ENCODE measurements around the gene CCDC106.

Gene CCDC106

DNA sequence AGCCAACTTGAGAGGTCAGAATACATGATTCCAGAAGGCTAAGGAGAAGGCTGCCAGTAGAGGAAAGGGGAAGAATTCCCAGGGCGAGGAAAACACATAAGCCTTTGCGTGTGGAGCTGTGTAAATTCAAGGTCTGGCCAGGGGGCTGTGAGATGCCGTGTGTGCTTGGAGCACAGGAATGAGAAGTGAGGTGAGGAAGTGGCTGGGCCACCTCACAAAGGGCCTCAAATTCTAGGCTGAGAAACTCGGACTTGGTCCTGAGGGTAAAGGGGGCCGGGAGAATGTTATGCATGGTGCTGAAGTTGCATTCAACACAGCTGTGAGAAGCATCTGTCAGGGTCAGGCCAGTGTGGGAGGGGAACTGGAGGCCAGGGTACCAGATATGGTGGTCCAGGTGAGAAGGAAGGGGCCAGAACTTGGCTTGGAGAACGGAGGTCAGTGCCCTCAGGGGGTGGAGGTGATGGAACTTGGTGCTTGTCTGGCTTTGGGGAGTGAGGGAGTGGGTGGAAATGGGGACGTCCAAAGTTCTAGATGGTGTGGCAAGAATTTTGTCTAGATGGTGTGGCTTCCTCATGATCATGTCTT, 12.1 kb upstream of the CCDC106 start:
- DNase-seq (ENCODE audit: low read depth, low spot score) = no peak

DNA sequence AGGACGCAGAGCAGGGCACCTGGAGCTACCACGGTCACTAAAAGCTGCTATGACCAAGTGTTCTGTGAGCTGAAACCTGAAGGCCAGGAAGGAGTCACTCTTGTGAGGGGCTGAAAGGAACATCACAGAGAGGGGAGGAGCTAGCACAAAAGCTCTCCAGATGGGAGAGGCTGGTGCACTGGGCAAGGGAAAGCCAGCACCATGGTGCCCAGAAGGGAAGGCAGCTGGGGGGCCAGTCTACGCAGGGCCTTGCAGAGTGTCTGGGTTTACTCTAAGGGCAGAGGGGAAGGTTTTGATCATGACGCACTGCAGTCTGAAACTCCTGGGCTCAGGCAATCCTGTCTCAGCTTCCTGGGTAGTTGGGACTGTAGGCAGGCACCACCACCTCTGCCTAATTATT, 11.3 kb upstream of the CCDC106 start:
- DNase-seq (ENCODE audit: low read depth, low spot score) = no peak

DNA sequence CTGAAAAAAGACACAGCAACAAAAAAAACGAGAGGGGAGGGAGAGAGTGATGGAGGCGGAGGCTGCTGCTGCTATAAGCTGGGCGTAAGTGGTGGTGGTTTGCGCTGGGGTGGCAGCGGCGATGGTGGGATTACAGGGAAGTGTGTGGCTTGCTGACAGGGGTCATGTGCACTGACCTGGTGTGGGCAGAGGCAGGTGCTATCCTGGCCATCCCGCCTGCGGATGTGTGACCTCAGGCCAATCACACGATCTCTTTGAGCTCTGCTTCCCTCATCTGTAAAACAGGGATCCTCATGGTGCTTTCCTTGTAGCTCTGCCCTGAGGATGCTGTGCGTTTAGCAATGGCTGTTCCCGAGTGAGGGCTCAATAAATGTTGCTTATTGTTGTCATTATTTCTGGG, 10.5 kb upstream of the CCDC106 start:
- DNase-seq (ENCODE audit: low read depth, low spot score) = no peak

DNA sequence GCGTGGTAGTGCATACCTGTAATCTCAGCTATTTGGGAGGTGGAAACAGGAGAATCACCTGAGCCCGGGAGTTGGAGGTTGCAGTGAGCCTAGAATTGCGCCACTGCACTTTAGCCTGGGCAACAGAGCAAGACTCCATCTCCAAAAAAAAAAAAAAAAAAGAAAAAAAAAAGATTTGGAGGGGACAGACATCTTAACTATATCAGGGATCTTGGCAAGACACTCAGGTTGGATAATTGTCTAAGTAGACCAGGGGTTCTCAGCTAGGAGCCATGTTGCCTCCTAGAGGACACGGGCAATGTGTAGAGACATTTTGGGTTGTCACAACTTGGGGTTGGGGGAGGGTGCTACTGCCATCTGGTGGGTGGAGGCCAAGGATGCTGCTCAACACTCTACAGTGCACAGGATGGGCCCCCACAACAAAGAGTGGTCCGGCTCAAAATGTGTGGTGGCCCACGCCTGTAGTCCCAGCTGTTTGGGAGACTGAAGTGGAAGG, 9.1 kb upstream of the CCDC106 start:
- no peak for DNase-seq (ENCODE audit: low read depth, low spot score)

DNA sequence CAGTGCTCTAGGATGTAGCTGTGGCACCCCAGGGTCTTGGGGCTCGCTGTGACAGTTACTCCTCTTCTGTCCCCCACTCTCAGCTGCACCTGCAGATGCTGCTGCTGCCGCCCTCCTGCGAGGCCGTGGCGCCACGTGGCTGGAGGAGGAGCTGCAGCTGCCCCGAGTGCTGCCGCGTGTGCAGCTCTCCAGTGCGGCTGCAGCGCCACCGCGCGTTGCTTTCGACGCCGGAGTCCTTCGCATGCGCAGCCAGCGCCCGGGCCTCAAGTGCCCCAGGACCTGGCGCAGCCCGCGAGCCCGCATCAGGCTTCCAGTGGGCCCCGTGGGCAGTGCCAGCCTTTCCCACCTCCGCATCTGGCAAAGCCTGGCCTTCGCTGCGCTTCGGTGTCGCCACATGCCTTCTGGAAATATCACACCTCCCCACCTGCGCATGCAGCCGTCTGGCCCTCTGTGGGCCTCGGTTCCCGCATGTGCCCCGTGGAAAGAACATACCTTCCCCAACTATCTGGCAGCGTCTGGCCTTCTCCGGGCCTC, 7.9 kb upstream of the CCDC106 start:
- DNase-seq (ENCODE audit: low read depth, low spot score) = no peak

DNA sequence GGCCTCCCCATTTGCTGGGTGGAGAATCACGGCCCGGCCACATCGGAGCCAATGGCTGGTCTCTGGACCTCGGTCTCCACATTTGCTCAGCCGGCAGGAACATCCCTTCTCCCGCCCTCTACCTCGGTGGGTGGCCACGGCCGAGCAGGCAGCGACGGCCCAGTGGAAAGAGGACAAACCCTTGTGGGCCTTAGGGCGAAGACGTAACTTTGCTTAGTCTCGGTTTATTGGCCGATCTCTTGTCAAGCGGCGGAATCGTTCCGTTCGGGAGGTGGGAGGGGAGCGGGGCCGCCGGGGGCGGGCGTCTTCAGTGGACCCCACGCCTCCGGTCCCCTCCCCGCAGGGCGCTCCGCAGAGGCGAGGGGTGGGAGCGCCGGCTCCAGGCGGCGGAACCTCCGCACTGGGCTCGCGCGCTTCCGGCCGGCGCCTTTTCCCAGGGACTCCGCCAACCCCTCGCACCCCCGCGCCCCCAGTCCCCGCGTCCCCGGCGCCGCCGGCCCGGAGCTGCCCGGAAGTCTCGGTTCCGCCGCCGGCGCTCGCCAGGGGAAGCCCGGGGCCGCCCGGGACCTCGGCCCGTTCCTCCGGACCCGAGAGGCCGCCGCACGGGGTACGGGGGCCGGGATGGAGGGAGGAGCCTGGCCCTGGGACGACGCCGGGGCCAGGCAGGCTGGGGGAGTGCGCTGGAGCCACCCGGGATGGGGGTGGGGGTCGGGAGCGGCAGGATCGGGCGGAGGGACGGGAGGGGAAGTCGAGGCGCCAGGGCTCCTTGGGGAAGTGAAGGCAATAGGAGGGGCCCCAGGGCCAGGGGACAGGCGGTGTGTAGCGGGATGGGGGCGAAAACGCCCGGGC, 7.2 kb upstream of the CCDC106 start, which contains the start of gene ZNF580:
Gene ZNF580 (plus strand): TSS at position 426 of the 849 bp plus-strand sequence. CDS start 1,507 bp downstream, outside the sequence.
- no peak for DNase-seq (ENCODE audit: low read depth, low spot score)

DNA sequence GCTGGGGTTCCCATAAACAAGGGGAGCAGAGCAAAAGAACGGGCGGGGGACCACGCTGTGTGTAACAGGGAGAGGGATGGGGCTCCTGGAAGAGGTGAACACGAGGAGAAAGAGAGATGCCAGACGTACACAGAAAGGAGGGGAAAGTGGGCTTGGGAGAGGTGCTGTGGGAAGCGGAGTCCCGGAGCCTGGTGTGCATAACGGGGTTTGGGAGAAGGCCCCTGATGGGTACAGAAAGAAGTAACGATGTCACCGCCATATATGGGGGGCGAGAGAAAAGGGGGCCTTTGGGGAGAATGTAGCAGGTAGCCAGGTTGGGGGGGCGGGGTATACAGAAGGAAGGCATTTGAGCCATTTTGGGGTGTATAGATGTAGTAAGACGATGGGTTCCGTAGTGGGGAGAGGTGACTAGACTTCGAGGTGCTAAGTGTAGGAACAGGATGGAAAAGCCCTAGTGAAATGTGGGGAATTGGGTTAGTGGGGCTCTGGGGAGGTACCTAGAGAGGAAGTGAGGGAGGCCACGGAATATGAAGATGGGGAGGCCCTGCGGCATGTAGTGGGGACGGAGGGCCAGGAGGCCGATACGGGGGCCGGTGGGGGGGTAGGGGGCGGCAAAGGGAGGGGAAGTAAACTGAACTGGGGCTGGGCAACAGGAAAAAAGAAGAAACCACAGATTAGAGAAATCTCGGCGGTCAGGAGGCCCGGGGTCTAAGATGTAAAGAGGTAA, 6.4 kb upstream of the CCDC106 start:
- DNase-seq (ENCODE audit: low read depth, low spot score) = no peak

DNA sequence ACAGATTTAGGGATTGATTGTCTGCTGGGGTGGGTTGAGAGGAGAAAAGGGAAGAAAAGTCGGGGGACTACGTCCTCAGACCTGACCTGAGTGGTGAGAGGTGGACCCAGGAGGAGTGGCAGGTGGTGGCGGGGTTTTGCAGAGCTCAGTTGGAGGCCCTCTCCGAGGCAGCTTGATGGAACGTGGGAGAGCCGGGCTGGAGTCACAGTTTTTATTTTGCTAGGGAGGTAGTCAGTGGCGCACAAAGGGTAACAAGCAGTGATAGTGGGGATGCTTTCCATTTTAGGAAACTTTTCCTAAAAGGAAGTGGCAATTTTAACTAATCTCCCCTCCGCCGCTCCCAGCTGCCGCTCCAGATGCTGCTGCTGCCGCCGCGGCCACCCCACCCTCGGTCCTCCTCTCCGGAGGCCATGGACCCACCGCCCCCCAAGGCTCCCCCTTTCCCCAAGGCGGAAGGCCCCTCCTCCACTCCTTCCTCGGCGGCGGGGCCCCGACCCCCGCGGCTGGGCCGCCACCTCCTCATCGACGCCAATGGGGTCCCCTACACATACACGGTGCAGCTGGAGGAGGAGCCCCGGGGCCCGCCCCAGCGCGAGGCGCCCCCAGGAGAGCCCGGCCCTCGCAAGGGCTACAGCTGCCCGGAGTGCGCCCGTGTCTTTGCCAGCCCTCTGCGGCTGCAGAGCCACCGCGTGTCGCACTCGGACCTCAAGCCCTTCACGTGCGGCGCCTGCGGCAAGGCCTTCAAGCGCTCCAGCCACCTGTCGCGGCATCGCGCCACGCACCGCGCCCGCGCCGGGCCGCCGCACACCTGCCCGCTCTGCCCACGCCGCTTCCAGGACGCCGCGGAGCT, 5.6 kb upstream of the CCDC106 start:
- DNase-seq (ENCODE audit: low read depth, low spot score) = no peak

DNA sequence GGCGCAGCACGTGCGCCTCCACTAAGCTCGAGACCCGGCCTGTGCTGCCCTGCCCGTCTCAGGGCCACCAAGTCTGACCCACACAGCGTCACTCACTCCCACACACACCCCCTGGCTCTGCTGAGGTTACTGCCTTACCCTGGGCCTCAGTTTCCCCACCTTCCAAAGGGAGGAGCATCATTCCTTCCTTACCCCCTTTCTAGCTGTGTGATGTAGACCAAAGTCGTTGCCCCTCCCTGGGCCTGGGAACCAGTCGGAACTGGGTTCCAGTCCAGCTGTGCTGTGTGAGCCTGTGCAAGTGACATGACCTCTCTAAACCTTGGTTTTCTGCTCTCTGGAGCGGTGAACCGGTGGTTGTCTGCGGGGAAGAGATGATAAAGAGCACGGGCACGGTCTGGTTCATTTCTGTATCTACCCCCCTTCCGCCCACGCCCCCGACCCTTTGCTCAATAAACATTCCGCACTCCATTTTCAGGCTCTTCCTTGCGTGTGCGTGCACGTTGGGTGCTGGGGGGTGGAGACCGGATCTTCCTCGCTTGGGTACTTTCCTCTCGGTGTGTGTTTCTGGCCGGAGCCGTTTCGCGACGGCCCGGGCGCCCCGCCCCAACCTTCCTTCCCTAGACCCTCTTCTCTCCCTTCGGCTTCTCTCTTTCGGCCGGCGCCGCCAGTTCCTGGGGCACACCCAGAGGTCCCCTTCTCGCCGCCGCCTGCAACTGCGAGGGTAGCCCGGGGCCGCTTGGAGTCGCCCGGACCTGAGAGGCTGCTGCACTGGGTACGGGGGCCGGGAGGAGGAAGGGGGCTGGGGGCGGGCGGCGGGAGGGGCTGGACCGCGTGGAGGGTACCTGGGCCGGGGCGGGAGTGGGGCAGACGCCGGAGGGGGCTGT, 4.8 kb upstream of the CCDC106 start, which contains the start of gene ZNF581:
Gene ZNF581 (plus strand): TSS at position 647 of the 884 bp plus-strand sequence. CDS start 923 bp downstream, outside the sequence.
- DNase-seq (ENCODE audit: low read depth, low spot score) = no peak

DNA sequence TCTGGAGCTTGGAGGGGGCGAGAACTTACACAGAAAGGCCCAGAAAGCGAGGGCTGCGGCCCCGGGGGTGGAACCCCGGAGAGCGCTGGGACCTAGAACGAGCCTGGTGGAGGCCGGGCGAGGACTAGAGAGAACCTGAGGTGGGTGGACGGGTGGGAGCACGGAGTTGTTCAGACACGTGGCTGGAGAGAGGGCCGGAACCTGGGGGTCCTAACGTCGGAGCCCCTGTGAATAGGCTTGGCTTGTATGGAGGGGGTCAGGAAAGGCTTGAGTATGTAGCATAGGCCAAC, 4.2 kb upstream of the CCDC106 start:
- no peak for DNase-seq (ENCODE audit: low read depth, low spot score)

DNA sequence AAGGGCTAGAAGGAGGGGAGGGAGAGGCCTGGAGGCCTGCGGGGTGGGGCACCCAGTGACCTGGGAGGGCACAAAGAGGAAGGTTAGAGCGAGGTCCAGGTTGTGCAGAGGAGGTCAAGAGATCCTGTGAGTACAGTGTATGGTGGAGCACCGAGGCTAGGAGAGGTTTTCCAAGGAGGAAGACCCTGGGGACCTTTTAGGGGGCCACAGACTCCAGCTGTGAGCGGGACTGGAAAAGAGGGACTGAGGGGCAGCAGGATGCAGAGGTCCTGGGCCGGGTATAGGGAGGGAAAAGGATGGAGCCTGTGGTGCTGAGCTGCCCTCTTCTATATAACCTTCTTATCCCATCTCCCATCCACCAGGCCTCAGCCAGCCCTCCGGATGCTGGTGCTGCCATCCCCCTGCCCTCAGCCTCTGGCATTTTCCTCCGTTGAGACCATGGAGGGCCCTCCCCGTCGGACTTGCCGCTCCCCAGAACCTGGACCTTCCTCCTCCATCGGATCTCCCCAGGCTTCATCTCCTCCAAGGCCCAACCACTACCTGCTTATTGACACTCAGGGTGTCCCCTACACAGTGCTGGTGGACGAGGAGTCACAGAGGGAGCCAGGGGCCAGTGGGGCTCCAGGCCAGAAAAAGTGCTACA, 3.7 kb upstream of the CCDC106 start:
- no peak for DNase-seq (ENCODE audit: low read depth, low spot score)

DNA sequence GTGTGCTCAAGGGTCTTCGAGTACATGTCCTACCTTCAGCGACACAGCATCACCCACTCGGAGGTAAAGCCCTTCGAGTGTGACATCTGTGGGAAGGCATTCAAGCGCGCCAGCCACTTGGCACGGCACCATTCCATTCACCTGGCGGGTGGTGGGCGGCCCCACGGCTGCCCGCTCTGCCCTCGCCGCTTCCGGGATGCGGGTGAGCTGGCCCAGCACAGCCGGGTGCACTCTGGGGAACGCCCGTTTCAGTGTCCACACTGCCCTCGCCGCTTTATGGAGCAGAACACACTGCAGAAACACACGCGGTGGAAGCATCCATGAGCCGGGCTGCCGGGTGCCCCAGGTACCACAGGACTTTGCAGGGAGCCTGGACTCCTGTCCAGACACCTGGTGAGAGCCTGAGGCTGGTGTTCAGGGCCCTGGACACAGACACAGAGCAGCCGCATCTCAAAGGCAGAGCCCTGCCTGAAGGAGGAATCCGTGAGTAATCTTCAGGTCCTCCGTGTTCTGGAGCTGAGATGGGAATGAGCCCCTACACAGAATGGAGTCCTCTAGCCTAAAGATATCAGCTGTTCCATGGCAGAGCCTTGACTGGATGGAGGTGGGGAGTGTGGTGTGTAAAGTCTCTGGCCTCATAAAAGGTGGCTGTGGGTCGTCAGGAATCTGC, 3.0 kb upstream of the CCDC106 start:
- DNase-seq (ENCODE audit: low read depth, low spot score) = no peak

DNA sequence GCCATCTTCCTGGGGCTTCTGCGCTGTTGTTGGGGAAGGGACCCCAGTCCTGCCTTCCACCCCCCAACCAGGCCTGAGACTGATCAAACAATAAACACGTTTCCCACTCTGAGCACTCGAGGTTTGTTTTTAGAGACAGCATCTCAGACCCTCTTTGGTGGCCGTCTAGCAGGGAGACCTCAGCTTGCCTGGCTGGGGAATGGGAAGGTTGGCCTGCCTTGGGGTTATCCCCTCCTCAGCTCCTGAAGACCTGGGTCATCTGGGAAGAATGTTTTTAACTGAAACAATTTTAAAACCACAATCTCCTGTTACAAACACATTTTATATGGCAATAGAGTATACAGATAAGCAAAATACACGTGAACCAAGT, 2.5 kb upstream of the CCDC106 start:
- no peak for DNase-seq (ENCODE audit: low read depth, low spot score)

DNA sequence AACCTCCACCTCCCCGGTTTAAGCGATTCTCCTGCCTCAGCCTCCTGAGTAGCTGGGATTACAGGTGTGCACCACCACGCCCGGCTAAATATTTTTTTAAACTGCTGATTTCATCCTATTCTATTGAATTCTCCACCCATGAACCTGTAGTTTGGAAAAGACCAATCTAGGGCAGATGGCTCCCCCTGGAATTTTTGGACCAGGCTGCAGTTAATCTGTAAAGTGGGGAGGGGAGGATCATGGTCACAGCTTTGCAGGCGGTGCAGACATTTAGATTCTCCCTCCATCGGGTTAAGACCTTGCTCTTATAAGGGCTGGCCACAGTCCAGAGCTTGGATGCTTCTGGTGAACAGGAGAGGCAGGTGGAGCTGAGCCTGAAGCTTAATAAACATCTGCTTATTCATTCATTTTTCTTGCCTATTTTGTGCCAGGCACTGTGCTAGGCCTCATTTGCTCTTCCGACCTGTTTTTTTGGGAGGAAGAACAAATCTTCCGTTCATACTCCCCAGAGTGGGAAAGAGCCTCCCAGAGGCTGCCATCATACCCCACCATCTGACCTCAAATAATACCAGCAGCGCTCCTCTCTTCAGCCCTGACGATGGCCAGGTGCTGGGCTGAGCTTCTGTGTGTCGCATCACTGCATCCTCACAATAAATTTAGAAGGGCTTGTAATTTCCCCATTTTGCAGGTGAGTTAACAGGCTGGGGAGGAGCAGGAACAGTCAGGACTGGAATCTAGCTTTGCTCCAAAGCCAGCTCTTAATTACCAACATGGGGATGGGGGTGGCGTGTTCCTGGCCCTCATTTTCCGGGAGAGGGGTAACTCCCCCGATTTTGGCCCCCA, 902 bp upstream of the CCDC106 start:
- DNase-seq (ENCODE audit: low read depth, low spot score) = no peak

DNA sequence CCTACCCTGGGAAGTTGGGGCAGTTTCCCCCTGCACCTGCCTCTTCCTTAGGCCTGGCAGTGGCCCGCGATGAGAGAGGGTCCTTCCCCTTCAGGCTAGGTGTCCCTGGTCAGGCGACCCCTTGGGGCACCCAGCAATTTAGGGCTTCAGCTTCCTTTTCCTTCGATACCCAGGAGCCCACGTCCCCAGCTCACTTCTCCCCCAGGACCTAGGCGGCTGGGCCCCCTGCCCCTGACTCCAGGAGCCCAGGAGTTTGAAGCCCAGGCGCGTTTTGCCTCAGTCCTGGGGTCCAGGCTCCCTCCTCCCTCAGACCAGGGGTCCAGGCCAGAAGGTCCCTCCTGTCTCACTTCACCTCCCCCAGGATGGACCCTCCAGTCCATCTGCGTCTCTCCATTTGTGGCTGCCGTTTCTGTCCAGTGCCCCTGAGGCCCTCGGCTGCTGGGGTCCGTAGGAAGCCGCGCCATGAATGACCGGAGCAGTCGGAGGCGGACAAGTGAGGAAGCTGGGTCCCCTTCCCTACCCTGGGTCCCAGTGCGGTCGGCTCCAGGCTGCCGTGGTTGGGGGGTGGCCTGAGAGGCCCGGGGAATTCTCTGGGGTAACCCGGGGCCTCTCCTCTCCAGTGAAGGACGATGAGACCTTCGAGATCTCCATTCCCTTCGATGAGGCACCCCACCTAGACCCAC, 714 bp downstream of the CCDC106 start:
- no peak for DNase-seq (ENCODE audit: low read depth, low spot score)

DNA sequence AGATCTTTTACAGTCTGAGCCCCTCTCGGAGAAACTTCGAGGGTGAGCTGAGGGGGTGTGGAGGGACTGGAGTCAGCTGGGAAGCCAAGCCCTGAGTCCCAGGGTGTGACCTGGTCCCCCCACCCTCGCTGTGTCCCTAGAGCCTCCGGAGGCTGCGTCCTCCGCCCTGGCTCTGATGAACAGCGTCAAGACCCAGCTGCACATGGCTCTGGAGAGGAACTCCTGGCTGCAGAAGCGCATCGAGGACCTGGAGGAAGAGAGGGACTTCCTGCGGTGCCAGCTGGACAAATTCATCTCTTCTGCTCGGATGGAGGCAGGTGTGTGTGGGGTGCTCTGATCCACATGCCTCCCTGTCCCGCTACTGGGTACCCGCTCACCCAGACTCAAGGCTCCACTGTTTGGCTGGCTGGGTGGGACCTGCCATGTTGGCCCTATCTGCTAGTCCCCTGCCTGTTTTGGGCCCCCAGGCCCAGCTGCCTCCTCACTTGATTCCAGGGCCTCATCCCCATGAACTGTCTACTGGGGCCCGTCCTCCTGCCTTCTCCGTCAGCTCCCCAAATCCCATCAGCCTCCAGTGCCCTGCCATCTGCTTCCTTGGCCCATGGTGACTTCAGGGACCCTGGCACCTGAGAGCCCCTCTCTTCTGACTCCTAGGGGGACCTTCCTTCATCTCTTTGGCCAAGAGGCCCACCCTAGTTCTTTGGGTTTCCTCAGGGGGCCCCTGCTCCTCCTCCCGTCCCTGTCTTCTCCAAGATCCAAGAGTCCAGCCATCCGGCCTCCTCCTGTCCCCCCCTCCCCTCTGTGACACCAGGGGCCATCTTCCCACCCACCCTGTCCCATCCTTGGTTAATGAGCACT, 1.5 kb downstream of the CCDC106 start:
- DNase-seq (ENCODE audit: low read depth, low spot score) = no peak

DNA sequence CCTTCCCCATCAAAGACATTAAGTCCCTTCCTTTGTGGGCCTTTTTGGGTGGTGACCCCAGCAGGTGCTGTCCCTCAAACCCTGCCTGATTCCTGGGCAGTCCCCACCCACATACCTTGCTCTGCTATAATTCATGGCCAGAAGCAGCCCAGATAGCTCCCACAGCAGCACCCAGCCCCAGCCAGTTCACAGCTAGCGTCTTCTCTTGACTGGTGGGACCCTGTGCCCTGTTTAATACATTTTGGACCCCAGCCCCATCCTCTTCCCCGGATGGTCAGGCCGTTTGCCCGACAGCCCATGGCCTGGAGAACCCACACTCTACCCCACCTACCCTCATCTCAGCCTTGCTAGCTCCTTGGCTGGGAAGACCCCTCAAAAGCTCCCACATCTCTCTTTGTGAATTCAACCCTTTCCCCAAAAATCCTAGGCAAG, 2.1 kb downstream of the CCDC106 start:
- no peak for DNase-seq (ENCODE audit: low read depth, low spot score)

Data from iPS DF 19.7 (cell line).